ENCODE measurements around the gene PRC1. TPM values are rescaled to one million over a fixed set of nuclear protein-coding genes. Genes with fewer than 3 reads are reported as not detected.

Gene PRC1
- total RNA-seq = 100 to 1,000 TPM; 132 to 149 TPM

- Mint-ChIP-seq H3K36me3 (peaks cover 31% of the 10 kb centered on the region), H3K4me3 (peak within 1 kb of the TSS; percentile 99), H3K27ac (peak within 1 kb of the TSS; percentile 100), H3K27me3 (no peaks in the 10 kb centered on the region), H3K9me3 (no peaks in the 10 kb centered on the region), H3K4me1 (peaks cover 31% of the 10 kb centered on the region)
- peak; percentile 98 for DNase-seq
- ATAC-seq (ENCODE audit: low read depth) = peak; percentile 99
- POLR2A ChIA-PET = interaction anchor here (0.9 to 2.0 kb wide), 7 partner anchors 8 to 62 kb away, joined by 3 to 11 read pairs (median 6); partner anchors contain the start of genes HDDC3, RCCD1, UNC45A and VPS33B
Measured at GRCh38 chr15:90994417-90995311, at the start of gene PRC1. Gene PRC1 (minus strand): TSS chr15:90994535. CDS start chr15:90994417, 118 bp downstream.

- no peak for DNase-seq
- H3K9me3 Mint-ChIP-seq = peaks cover 3% of the 10 kb centered on the region
- no peaks in the 10 kb centered on the region for H3K36me3 Mint-ChIP-seq
- no peak overlapping the region for H3K27ac Mint-ChIP-seq
- POLR2A ChIA-PET = no interaction called here
- no peaks in the 10 kb centered on the region for H3K27me3 Mint-ChIP-seq
- no peak overlapping the region for H3K4me3 Mint-ChIP-seq
- ATAC-seq (ENCODE audit: low read depth) = no peak
- peaks cover 12% of the 10 kb centered on the region for H3K4me1 Mint-ChIP-seq
Measured at GRCh38 chr15:91043202-91043874, 49.0 kb upstream of the PRC1 start.

- Mint-ChIP-seq H3K27me3 (peaks cover 8% of the 10 kb centered on the region), H3K4me3 (no peak overlapping the region), H3K27ac (no peak overlapping the region), H3K4me1 (peaks cover 2% of the 10 kb centered on the region), H3K9me3 (no peaks in the 10 kb centered on the region), H3K36me3 (no peaks in the 10 kb centered on the region)
- POLR2A ChIA-PET = no interaction called here
- DNase-seq = no peak
- no peak for ATAC-seq (ENCODE audit: low read depth)
Measured at GRCh38 chr15:91040856-91041255, 46.5 kb upstream of the PRC1 start.

- peaks cover 10% of the 10 kb centered on the region for H3K27me3 Mint-ChIP-seq
- no peak overlapping the region for H3K4me3 Mint-ChIP-seq
- no peak overlapping the region for H3K27ac Mint-ChIP-seq
- H3K9me3 Mint-ChIP-seq = no peaks in the 10 kb centered on the region
- no peaks in the 10 kb centered on the region for H3K4me1 Mint-ChIP-seq
- H3K36me3 Mint-ChIP-seq = no peaks in the 10 kb centered on the region
- POLR2A ChIA-PET = no interaction called here
- ATAC-seq (ENCODE audit: low read depth) (no peak), DNase-seq (no peak)
Measured at GRCh38 chr15:91039996-91040395, 45.7 kb upstream of the PRC1 start.

GRCh38 chr15:91032919-91033803 lies 38.8 kb upstream of the PRC1 start:
- Mint-ChIP-seq H3K4me3 (no peak overlapping the region), H3K27ac (no peak overlapping the region), H3K9me3 (no peaks in the 10 kb centered on the region), H3K27me3 (peaks cover 10% of the 10 kb centered on the region), H3K4me1 (peaks cover 11% of the 10 kb centered on the region), H3K36me3 (no peaks in the 10 kb centered on the region)
- POLR2A ChIA-PET = interaction anchor here (0.9 to 1.2 kb wide), 3 partner anchors 77 to 104 kb away, joined by 3 to 4 read pairs (median 3); partner anchors contain the start of gene RCCD1
- ATAC-seq (ENCODE audit: low read depth) (peak; percentile 83), DNase-seq (peak; percentile 75)

GRCh38 chr15:91031796-91032195 lies 37.5 kb upstream of the PRC1 start:
- Mint-ChIP-seq H3K9me3 (no peaks in the 10 kb centered on the region), H3K4me3 (no peak overlapping the region), H3K36me3 (no peaks in the 10 kb centered on the region), H3K4me1 (peaks cover 11% of the 10 kb centered on the region), H3K27ac (no peak overlapping the region), H3K27me3 (peaks cover 10% of the 10 kb centered on the region)
- ATAC-seq (ENCODE audit: low read depth) (no peak), DNase-seq (no peak)
- POLR2A ChIA-PET = no interaction called here

GRCh38 chr15:91027677-91028076 lies 33.3 kb upstream of the PRC1 start:
- Mint-ChIP-seq H3K36me3 (no peaks in the 10 kb centered on the region), H3K4me1 (peaks cover 9% of the 10 kb centered on the region), H3K27ac (no peak overlapping the region), H3K9me3 (no peaks in the 10 kb centered on the region), H3K4me3 (no peak overlapping the region), H3K27me3 (no peaks in the 10 kb centered on the region)
- DNase-seq (no peak), ATAC-seq (ENCODE audit: low read depth) (no peak)
- POLR2A ChIA-PET = no interaction called here

- POLR2A ChIA-PET = no interaction called here
- Mint-ChIP-seq H3K4me3 (no peak overlapping the region), H3K27ac (no peak overlapping the region), H3K27me3 (no peaks in the 10 kb centered on the region), H3K4me1 (peaks cover 17% of the 10 kb centered on the region), H3K9me3 (no peaks in the 10 kb centered on the region), H3K36me3 (no peaks in the 10 kb centered on the region)
- ATAC-seq (ENCODE audit: low read depth) = no peak
- DNase-seq = no peak
Measured at GRCh38 chr15:91023720-91024119, 29.4 kb upstream of the PRC1 start.

GRCh38 chr15:91022832-91023129 lies 28.4 kb upstream of the PRC1 start:
- no peak for DNase-seq
- no peak for ATAC-seq (ENCODE audit: low read depth)
- H3K27ac Mint-ChIP-seq = peak overlapping the region; percentile 4
- no peaks in the 10 kb centered on the region for H3K9me3 Mint-ChIP-seq
- H3K36me3 Mint-ChIP-seq = no peaks in the 10 kb centered on the region
- H3K27me3 Mint-ChIP-seq = no peaks in the 10 kb centered on the region
- H3K4me3 Mint-ChIP-seq = peak overlapping the region; percentile 97
- POLR2A ChIA-PET = interaction anchor here (0.5 to 1.8 kb wide), 8 partner anchors 11 to 1024 kb away, joined by 3 to 7 read pairs (median 3); partner anchors contain the start of genes PRC1 and UNC45A
- peaks cover 24% of the 10 kb centered on the region for H3K4me1 Mint-ChIP-seq

GRCh38 chr15:91022075-91022831 lies 27.9 kb upstream of the PRC1 start, which contains the start of gene VPS33B:
Gene VPS33B (minus strand): TSS chr15:91022594. CDS start chr15:91022249, 345 bp downstream.
- Mint-ChIP-seq H3K9me3 (no peaks in the 10 kb centered on the region), H3K4me1 (peaks cover 24% of the 10 kb centered on the region), H3K27me3 (no peaks in the 10 kb centered on the region), H3K4me3 (peak within 1 kb of the TSS; percentile 97), H3K36me3 (peaks cover 2% of the 10 kb centered on the region), H3K27ac (peak within 1 kb of the TSS; percentile 84)
- DNase-seq (peak; percentile 75), ATAC-seq (ENCODE audit: low read depth) (peak; percentile 70)
- POLR2A ChIA-PET = interaction anchor here (0.5 to 2.2 kb wide), 11 partner anchors 11 to 1024 kb away, joined by 3 to 10 read pairs (median 3); partner anchors contain the start of genes PRC1, RCCD1 and UNC45A

- H3K9me3 Mint-ChIP-seq = no peaks in the 10 kb centered on the region
- DNase-seq (no peak), ATAC-seq (ENCODE audit: low read depth) (no peak)
- H3K4me3 Mint-ChIP-seq = peak overlapping the region; percentile 97
- POLR2A ChIA-PET = interaction anchor here (1.1 to 2.2 kb wide), 6 partner anchors 14 to 91 kb away, joined by 3 to 10 read pairs (median 4); partner anchors contain the start of gene RCCD1
- H3K27ac Mint-ChIP-seq = peak overlapping the region; percentile 84
- peaks cover 24% of the 10 kb centered on the region for H3K4me1 Mint-ChIP-seq
- peaks cover 2% of the 10 kb centered on the region for H3K36me3 Mint-ChIP-seq
- no peaks in the 10 kb centered on the region for H3K27me3 Mint-ChIP-seq
Measured at GRCh38 chr15:91021516-91022074, 27.3 kb upstream of the PRC1 start.

- ATAC-seq (ENCODE audit: low read depth) (no peak), DNase-seq (no peak)
- Mint-ChIP-seq H3K27me3 (no peaks in the 10 kb centered on the region), H3K4me1 (peaks cover 25% of the 10 kb centered on the region), H3K9me3 (no peaks in the 10 kb centered on the region), H3K27ac (no peak overlapping the region), H3K4me3 (no peak overlapping the region), H3K36me3 (peaks cover 5% of the 10 kb centered on the region)
- POLR2A ChIA-PET = interaction anchor here (0.7 kb wide), 1 partner anchor 254 kb away, joined by 4 read pairs; no protein-coding TSS in a partner anchor
Measured at GRCh38 chr15:91018158-91018557, 23.8 kb upstream of the PRC1 start.
